NCI-H345 (cell line): ENCODE results near the gene CEP43.

Experiments used
- DNase-seq: peaks from one replicate; lab custom pipeline; 2025; lab: John Stamatoyannopoulos, UW

The CEP43 gene

GRCh38 chr6:166969390-166970002, 29.7 kb upstream of the CEP43 start:
- no peak for DNase-seq

GRCh38 chr6:166970091-166970490, 29.1 kb upstream of the CEP43 start:
- no peak for DNase-seq

GRCh38 chr6:166970776-166971175, 28.4 kb upstream of the CEP43 start:
- DNase-seq, result no peak

- no peak for DNase-seq
Measured at GRCh38 chr6:166971271-166971670, 27.9 kb upstream of the CEP43 start.

GRCh38 chr6:166972101-166972500, 27.1 kb upstream of the CEP43 start:
- DNase-seq, result no peak

- no peak for DNase-seq
Measured at GRCh38 chr6:166976636-166977035, 22.6 kb upstream of the CEP43 start.

- DNase-seq, result no peak
Measured at GRCh38 chr6:166977621-166978525, 21.3 kb upstream of the CEP43 start.

GRCh38 chr6:166980738-166981137, 18.5 kb upstream of the CEP43 start:
- no peak for DNase-seq

- no peak for DNase-seq
Measured at GRCh38 chr6:166987448-166987847, 11.7 kb upstream of the CEP43 start.

GRCh38 chr6:166987930-166988329, 11.3 kb upstream of the CEP43 start:
- DNase-seq, result no peak

- DNase-seq, result no peak
Measured at GRCh38 chr6:166988674-166989201, 10.5 kb upstream of the CEP43 start.

GRCh38 chr6:166989427-166990032, 9.7 kb upstream of the CEP43 start:
- DNase-seq, result peak; percentile 3

- no peak for DNase-seq
Measured at GRCh38 chr6:166996406-166996805, 2.8 kb upstream of the CEP43 start.

GRCh38 chr6:166997348-166997747, 1.8 kb upstream of the CEP43 start:
- DNase-seq, result no peak

GRCh38 chr6:166997768-166998255, 1.4 kb upstream of the CEP43 start:
- DNase-seq, result peak; percentile 59

GRCh38 chr6:166998256-166999144, 697 bp upstream of the CEP43 start:
- no peak for DNase-seq

- DNase-seq, result no peak
Measured at GRCh38 chr6:166999884-167000253, 672 bp downstream of the CEP43 start.

GRCh38 chr6:167000759-167001158, 1.6 kb downstream of the CEP43 start:
- DNase-seq, result no peak

GRCh38 chr6:167005350-167006159, 6.4 kb downstream of the CEP43 start:
- DNase-seq, result peak; percentile 14

- no peak for DNase-seq
Measured at GRCh38 chr6:167007985-167008384, 8.8 kb downstream of the CEP43 start.

- DNase-seq, result no peak
Measured at GRCh38 chr6:167013067-167013466, 13.9 kb downstream of the CEP43 start.
